Endothelial cell of umbilical vein (primary cell): Measurements from ENCODE around the gene GPRC6A. TPM values are rescaled to one million over a fixed set of nuclear protein-coding genes. Genes with fewer than 3 reads are reported as not detected.

Experiments used
- BruUV-seq: library from RNA; stranded (reverse); fragments of 400-500 nt; replicated peaks from 2 replicates; lab custom pipeline; 2021; lab: Mats Ljungman, UMichigan
- CTCF ChIA-PET: fragments of 300-600, 350-600 bp; sonication (Branson Sonifier 250); formaldehyde crosslinking; loops from one replicate; lab custom pipeline; 2021; ENCODE audit warnings: antibody characterized with exemption, inconsistent platforms; lab: Charles Lee
- POLR2A ChIA-PET: fragments of 300-600, 350-600 bp; sonication (Branson Sonifier 250); formaldehyde crosslinking; loops from one replicate; lab custom pipeline; 2021; ENCODE audit warnings: antibody characterized with exemption, inconsistent platforms; lab: Charles Lee
- DNase-seq: peaks from one replicate; pipeline ENCODE4 v3.0.0-alpha.2; 2011; ENCODE audit warnings: low read depth, low spot score
- FAIRE-seq: peaks from 2 replicates; lab custom pipeline; 2011; peaks lifted over from hg19 to GRCh38; lab: Jason Lieb, UNC
- H2AFZ ChIP-seq: 2 replicates; pipeline ENCODE4 v1.6.0; 2012; ENCODE audit warnings: low read depth, low read length, control low read depth, inconsistent platforms
- H3K27ac ChIP-seq: 2 replicates; pipeline ENCODE4 v1.5.1; 2011; ENCODE audit warnings: low read depth, mild to moderate bottlenecking, control low read depth, low read length, moderate library complexity; ENCODE audit not compliant: insufficient read depth
- H3K27me3 ChIP-seq, 2 experiments: 2 replicates each; pipeline versions ENCODE4 v1.6.0 to v1.6.1; 2011; ENCODE audit warnings: low read length in 2 of 2, mixed read lengths in 1 of 2; ENCODE audit not compliant: control insufficient read depth in 2 of 2, insufficient read depth in 2 of 2
- H3K36me3 ChIP-seq, 2 experiments: 2 replicates in 1 of 2; 3 replicates in 1 of 2; pipeline ENCODE4 v1.5.1; 2011; ENCODE audit warnings: low read length in 2 of 2, mild to moderate bottlenecking in 1 of 2, moderate library complexity in 1 of 2; ENCODE audit not compliant: control insufficient read depth in 2 of 2, insufficient read depth in 2 of 2; ENCODE audit errors: extremely low read depth in 1 of 2
- H3K4me1 ChIP-seq: 3 replicates; pipeline ENCODE4 v1.5.1; 2011; ENCODE audit warnings: mild to moderate bottlenecking, low read length; ENCODE audit not compliant: control insufficient read depth, insufficient read depth; ENCODE audit errors: extremely low read depth
- H3K4me2 ChIP-seq: 2 replicates; pipeline ENCODE4 v1.6.1; 2011; ENCODE audit warnings: low read length, control low read depth, mixed read lengths; ENCODE audit not compliant: insufficient read depth
- H3K4me3 ChIP-seq, 3 experiments: fragments of 200-600 bp in 1 of 3; sonication (generic), shearing (Covaris generic) in 1 of 3; replicated peaks in 1 of 3; 2 replicates each; pipeline ENCODE4 v1.5.1; 2011 to 2016; ENCODE audit warnings: control low read depth in 3 of 3, low read length in 3 of 3, mild to moderate bottlenecking in 2 of 3, inconsistent platforms in 1 of 3, low read depth in 1 of 3, moderate library complexity in 1 of 3; ENCODE audit not compliant: insufficient read depth in 1 of 3
- H3K79me2 ChIP-seq: 2 replicates; pipeline ENCODE4 v1.6.0; 2012; ENCODE audit warnings: low read length, inconsistent platforms; ENCODE audit not compliant: control insufficient read depth, insufficient read depth
- H3K9ac ChIP-seq: replicated peaks from 2 replicates; pipeline ENCODE3; 2011; ENCODE audit warnings: low read length, control low read depth; ENCODE audit not compliant: insufficient read depth; ENCODE audit errors: extremely low read depth
- H3K9me1 ChIP-seq: replicated peaks from 3 replicates; pipeline ENCODE4 v1.6.0; 2011; ENCODE audit warnings: mild to moderate bottlenecking, low read length; ENCODE audit not compliant: control insufficient read depth, insufficient read depth; ENCODE audit errors: extremely low read depth
- H3K9me3 ChIP-seq: replicated peaks from 2 replicates; pipeline ENCODE4 v1.5.1; 2012; ENCODE audit warnings: low read length, inconsistent platforms; ENCODE audit not compliant: control insufficient read depth, insufficient read depth
- H4K20me1 ChIP-seq: replicated peaks from 2 replicates; pipeline ENCODE3; 2011; ENCODE audit warnings: mild to moderate bottlenecking, low read length; ENCODE audit not compliant: control insufficient read depth, insufficient read depth; ENCODE audit errors: extremely low read depth
- CTCF ChIP-seq, 2 donors: IDR thresholded peaks; 1 replicate in 1 of 2; 2 replicates in 1 of 2; pipeline ENCODE4 v1.5.1; 2011; ENCODE audit warnings: low read length in 2 of 2, mild to moderate bottlenecking in 2 of 2, moderate library complexity in 2 of 2, control low read depth in 1 of 2, inconsistent platforms in 1 of 2, low read depth in 1 of 2; ENCODE audit not compliant: insufficient read depth in 1 of 2; ENCODE audit errors: extremely low read depth in 1 of 2
- EZH2 ChIP-seq: IDR thresholded peaks from 2 replicates; pipeline ENCODE4 v1.6.1; 2012; ENCODE audit warnings: borderline replicate concordance, low read depth, mild to moderate bottlenecking, moderate library complexity, low read length, inconsistent platforms; ENCODE audit not compliant: severe bottlenecking
- FOS ChIP-seq: IDR thresholded peaks from 2 replicates; pipeline ENCODE4 v1.6.1; 2011; ENCODE audit warnings: mild to moderate bottlenecking, low read length, moderate library complexity, borderline replicate concordance; ENCODE audit not compliant: insufficient read depth
- GATA2 ChIP-seq: IDR thresholded peaks from 2 replicates; pipeline ENCODE4 v1.7.0; 2011; ENCODE audit warnings: low read depth, mild to moderate bottlenecking, moderate library complexity, mixed read lengths, low read length; ENCODE audit not compliant: insufficient read length, insufficient read depth
- JUN ChIP-seq: IDR thresholded peaks from 2 replicates; pipeline ENCODE4 v1.6.1; 2011; ENCODE audit warnings: borderline replicate concordance, low read depth; ENCODE audit not compliant: insufficient read length, insufficient read depth
- MAX ChIP-seq: IDR thresholded peaks from 2 replicates; pipeline ENCODE4 v1.6.1; 2011; ENCODE audit not compliant: insufficient read depth, insufficient read length
- MYC ChIP-seq: IDR thresholded peaks from one replicate; pipeline ENCODE4 v1.6.1; 2011; ENCODE audit warnings: mild to moderate bottlenecking, low read depth, low read length
- POLR2AphosphoS5 ChIP-seq: IDR thresholded peaks from 2 replicates; pipeline ENCODE4 v1.6.1; 2012; ENCODE audit warnings: low read depth, mild to moderate bottlenecking, control low read depth, low read length, moderate library complexity; ENCODE audit not compliant: insufficient read depth
- dilution Hi-C: fragments of 300-500 bp; cut with MboI; formaldehyde crosslinking; loops from one replicate; pipeline ENCODE4 v1.15.0; 2019; ENCODE audit warnings: low sequenced_read_pairs; ENCODE audit not compliant: extremely low pct_ligation_motif_present
- intact Hi-C: fragments of 100-400 bp; cut with micrococcal nuclease; formaldehyde crosslinking; loops from one replicate; pipeline ENCODE4 v1.10.0; 2022
- polyA plus RNA-seq, 4 experiments: library from polyadenylated mRNA; depleted of rRNA in 3 of 4; stranded (reverse) in 3 of 4; unstranded in 1 of 4; fragments of >200 nt; gene quantifications; 2 replicates each; pipeline versions ENCODE4 v1.2.1 to v1.2.3, GENCODE V29; 2011 to 2012; ENCODE audit warnings: missing spikeins in 1 of 4
- total RNA-seq: library from RNA; stranded (reverse); gene quantifications from 2 replicates; pipeline ENCODE4 v1.2.3, GENCODE V29; 2021

GPRC6A gene
- total and polyA plus RNA-seq, 2 donors (not counting 3 experiments of a cell fraction or from before 2014, with no cell fraction given) = not detected

GRCh38 chr6:116761779-116762178 lies 67.1 kb downstream of the GPRC6A start:
- no peak for TF ChIP-seq CTCF (IDR thresholded peaks at IDR 0.05; ENCODE audit: extremely low read depth in 1 of 2, insufficient read depth in 1 of 2, low read depth in 1 of 2, low read length in 2 of 2)
- TF ChIP-seq GATA2 = no peak
- no peak for FAIRE-seq
- H3K4me3 ChIP-seq = no peak overlapping the region
- H3K4me2 ChIP-seq = no peak overlapping the region
- no peak overlapping the region for H2AFZ ChIP-seq
- DNase-seq = no peak
- intact Hi-C loops = no loop called here
- H3K9me3 ChIP-seq = no peaks in the 10 kb centered on the region
- POLR2A ChIA-PET = no interaction called here
- dilution Hi-C loops = no loop called here
- H3K9me1 ChIP-seq = no peaks in the 10 kb centered on the region
- no TSS peak for BruUV-seq
- H3K36me3 ChIP-seq = no peaks in the 10 kb centered on the region
- CTCF ChIA-PET = interaction anchor here (0.9 kb wide), 1 partner anchor 180 kb away, joined by 3 read pairs; no protein-coding TSS in a partner anchor
- H3K4me1 ChIP-seq = peaks cover 7% of the 10 kb centered on the region
- H3K79me2 ChIP-seq = no peaks in the 10 kb centered on the region
- H3K27ac ChIP-seq = no peak overlapping the region
- peaks cover 12 to 17% of the 10 kb centered on the region in 2 experiments for H3K27me3 ChIP-seq
- H3K9ac ChIP-seq = no peak overlapping the region
- H4K20me1 ChIP-seq = no peaks in the 10 kb centered on the region

- Histone ChIP-seq H3K27ac (no peak overlapping the region), H3K79me2 (no peaks in the 10 kb centered on the region), H3K9me3 (no peaks in the 10 kb centered on the region), H3K9ac (no peak overlapping the region), H3K4me2 (no peak overlapping the region), H2AFZ (no peak overlapping the region), H3K4me3 (no peak overlapping the region), H4K20me1 (no peaks in the 10 kb centered on the region), H3K9me1 (no peaks in the 10 kb centered on the region), H3K36me3 (no peaks in the 10 kb centered on the region), H3K4me1 (peaks cover 11% of the 10 kb centered on the region), H3K27me3 (no peaks in the 10 kb centered on the region)
- no peak for TF ChIP-seq MAX
- TF ChIP-seq MYC = no peak
- no peak for TF ChIP-seq POLR2AphosphoS5
- no peak for TF ChIP-seq EZH2
- TF ChIP-seq JUN = no peak
- no peak for TF ChIP-seq CTCF (IDR thresholded peaks at IDR 0.05; ENCODE audit: extremely low read depth in 1 of 2, insufficient read depth in 1 of 2, low read depth in 1 of 2, low read length in 2 of 2)
- no peak for TF ChIP-seq FOS
- intact Hi-C loops (no loop called here), dilution Hi-C loops (no loop called here)
- POLR2A ChIA-PET = no interaction called here
- FAIRE-seq (no peak), DNase-seq (no peak)
- CTCF ChIA-PET = no interaction called here
- BruUV-seq = no TSS peak
Measured at GRCh38 chr6:116745176-116745575, 83.7 kb downstream of the GPRC6A start.
